ENCODE measurements around the gene OR52J3.

DNA sequence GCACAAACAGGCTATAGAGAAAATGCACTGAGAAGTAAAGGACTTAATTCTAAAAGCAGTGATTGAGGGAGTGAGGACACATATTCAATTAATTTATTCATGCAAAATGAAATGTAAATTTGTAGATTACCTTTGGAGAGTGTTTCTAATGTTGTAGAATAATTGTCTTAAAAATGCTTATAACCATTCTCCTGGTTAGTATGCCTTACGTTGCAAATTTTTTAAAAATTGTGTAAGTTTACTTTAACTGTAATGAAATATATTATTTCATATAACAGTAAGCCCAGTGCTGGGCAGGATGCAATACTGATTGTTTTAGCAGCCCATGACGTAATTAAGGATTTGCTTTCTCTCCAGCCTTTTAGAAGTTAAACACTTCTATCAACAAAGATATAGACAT lies 49.7 kb downstream of the OR52J3 start:
- no peak for TF ChIP-seq POLR2A (IDR thresholded peaks at IDR 0.05; ENCODE audit: low read depth)
- TF ChIP-seq, protein P1, sequence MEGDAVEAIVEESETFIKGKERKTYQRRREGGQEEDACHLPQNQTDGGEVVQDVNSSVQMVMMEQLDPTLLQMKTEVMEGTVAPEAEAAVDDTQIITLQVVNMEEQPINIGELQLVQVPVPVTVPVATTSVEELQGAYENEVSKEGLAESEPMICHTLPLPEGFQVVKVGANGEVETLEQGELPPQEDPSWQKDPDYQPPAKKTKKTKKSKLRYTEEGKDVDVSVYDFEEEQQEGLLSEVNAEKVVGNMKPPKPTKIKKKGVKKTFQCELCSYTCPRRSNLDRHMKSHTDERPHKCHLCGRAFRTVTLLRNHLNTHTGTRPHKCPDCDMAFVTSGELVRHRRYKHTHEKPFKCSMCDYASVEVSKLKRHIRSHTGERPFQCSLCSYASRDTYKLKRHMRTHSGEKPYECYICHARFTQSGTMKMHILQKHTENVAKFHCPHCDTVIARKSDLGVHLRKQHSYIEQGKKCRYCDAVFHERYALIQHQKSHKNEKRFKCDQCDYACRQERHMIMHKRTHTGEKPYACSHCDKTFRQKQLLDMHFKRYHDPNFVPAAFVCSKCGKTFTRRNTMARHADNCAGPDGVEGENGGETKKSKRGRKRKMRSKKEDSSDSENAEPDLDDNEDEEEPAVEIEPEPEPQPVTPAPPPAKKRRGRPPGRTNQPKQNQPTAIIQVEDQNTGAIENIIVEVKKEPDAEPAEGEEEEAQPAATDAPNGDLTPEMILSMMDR (IDR thresholded peaks at IDR 0.05), result no peak

Data from esophagus muscularis mucosa (tissue), 3 donors.